GM12874 (cell line): ENCODE data around the gene DZIP1.

Experiments
- TF ChIP-seq, protein P1 (sequence below): IDR thresholded peaks from 2 replicates; pipeline ENCODE4 v1.5.1; 2011; ENCODE audit warnings: low read depth, mild to moderate bottlenecking, control low read depth, low read length, moderate library complexity; ENCODE audit not compliant: insufficient read depth

The DZIP1 gene

GRCh38 chr13:95652244-95652764 lies 7.8 kb upstream of the DZIP1 start:
- TF ChIP-seq, protein P1, sequence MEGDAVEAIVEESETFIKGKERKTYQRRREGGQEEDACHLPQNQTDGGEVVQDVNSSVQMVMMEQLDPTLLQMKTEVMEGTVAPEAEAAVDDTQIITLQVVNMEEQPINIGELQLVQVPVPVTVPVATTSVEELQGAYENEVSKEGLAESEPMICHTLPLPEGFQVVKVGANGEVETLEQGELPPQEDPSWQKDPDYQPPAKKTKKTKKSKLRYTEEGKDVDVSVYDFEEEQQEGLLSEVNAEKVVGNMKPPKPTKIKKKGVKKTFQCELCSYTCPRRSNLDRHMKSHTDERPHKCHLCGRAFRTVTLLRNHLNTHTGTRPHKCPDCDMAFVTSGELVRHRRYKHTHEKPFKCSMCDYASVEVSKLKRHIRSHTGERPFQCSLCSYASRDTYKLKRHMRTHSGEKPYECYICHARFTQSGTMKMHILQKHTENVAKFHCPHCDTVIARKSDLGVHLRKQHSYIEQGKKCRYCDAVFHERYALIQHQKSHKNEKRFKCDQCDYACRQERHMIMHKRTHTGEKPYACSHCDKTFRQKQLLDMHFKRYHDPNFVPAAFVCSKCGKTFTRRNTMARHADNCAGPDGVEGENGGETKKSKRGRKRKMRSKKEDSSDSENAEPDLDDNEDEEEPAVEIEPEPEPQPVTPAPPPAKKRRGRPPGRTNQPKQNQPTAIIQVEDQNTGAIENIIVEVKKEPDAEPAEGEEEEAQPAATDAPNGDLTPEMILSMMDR: no peak

DNA sequence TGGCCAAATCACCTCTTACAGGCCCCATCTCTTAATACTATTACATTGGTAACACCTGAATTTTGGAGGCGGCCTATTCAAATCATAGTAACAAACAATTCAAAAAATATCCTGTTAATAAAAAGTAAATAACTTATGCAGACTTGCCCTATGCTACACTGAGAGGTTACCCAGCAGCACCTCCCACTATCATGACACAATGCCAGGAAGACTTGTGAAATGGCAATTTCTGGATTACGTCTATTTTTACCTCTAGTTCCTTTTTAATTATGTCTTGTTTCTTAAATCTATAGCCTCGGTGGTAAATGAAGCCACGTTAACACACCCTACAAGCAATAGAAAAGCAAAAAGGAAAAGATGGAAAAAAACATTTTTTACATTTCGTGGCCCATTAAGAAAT lies 6.2 kb upstream of the DZIP1 start:
- TF ChIP-seq, protein P1: no peak

DNA sequence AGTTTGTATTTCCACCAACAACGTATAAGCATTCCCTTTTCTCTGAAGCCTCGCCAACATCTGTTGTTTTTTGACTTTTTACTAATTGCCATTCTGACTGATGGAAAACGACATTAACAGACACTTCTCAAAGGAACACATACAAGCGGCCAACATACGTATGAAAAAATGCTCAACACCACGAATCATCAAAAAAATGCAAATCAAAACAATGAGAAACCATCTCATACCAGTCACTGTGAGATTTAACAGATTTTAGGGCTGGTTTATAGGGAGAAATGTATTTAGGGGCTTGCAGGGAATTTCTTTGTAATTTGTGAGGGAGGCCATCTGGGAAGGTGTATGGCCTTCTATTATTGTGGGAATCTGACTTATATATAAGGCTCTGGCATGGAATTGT lies 2.8 kb upstream of the DZIP1 start:
- TF ChIP-seq, protein P1: no peak

DNA sequence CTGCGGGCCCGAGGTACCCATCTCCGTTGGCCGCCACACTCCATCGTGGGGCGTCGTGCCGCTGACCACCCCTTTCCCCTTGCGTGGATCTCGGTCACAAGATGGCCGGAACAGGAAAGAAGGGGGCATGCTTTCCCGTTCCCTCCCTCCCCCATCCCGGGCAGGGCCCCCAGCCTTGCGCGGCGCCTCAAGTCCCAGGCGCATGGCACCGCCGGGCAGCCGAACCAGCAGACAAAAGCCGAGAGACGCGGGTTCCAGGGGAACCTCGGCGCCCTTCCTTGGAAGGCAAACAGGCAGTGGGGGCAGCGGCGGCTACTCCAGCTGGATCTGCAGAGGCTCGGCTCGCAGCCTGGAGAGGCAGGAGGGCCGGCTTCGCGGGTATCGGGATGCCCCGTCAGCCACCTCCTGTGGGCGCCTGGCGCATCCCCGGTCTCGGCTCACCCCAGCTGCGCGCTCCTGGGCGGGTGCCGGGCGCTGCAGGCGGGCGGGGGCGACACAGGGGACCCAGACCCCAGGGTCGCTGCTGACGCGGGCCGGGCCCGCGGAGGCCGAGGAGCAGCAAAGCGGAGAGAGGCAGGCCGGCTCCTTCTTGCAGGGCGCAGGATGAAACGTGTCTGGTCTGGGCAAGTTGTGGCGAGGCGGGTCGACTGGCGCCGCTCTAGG lies 439 bp downstream of the DZIP1 start:
- TF ChIP-seq, protein P1: no peak

DNA sequence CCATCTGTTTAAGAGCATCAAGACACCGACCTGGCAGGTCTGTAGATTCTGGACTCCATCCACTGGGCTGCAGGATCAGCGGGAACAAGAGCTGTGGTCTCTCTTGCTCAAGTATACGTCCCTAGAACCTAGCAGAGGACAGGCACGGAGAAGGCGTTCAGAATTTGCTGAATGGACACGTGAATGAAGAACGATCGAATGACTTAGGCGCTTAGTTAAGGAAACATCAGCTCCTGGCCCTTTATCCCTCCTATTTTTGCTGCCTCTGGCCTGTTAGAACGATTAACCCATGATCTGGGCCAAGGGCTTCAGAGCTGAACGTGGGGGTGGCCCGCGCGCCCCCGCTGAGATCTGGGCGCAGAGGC lies 953 bp downstream of the DZIP1 start:
- TF ChIP-seq, protein P1: no peak

DNA sequence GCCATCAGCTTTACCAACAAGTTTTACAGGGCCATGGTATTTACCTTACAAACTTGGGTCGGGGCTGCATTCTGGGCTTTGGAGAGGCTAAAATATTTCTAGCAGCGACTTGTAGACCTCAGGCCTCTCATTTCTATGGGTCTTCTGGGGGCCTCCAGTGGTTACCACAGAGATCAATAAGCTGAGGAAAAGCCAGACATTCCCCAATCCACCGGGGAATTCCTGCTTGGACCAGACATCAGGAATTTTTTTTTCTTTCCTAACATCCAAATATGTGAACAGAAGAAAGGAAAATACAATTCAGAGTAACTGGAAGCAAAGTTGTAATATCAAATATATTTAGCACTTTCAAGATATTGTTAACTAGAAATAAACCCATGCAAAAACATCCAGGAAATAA lies 1.5 kb downstream of the DZIP1 start:
- TF ChIP-seq, protein P1: no peak

- TF ChIP-seq, protein P1: no peak
Measured at GRCh38 chr13:95642028-95642621, 2.4 kb downstream of the DZIP1 start.
